Right lobe of liver (tissue), 6 donors: ENCODE data around the gene TEDC2. TPM values are rescaled to one million over a fixed set of nuclear protein-coding genes. Genes with fewer than 3 reads are reported as not detected.

Experiments used
- ATAC-seq, 4 donors: fragments of 200-7000 bp; cut with Tn5 transposase; one replicate each; pipeline ENCODE4 v1.9.1; 2020; ENCODE audit warnings: mild to moderate bottlenecking in 4 of 4, moderate library complexity in 4 of 4
- DNase-seq, 3 donors: peaks; one replicate each; pipeline ENCODE4 v3.0.0-alpha.2; 2020
- H3K27ac ChIP-seq, 3 donors: fragments of 200-600 bp; one replicate each; pipeline ENCODE4 v1.8.0; 2022
- H3K27me3 ChIP-seq, 2 donors: fragments of 200-600 bp; one replicate each; pipeline ENCODE4 v1.8.0; 2022
- H3K36me3 ChIP-seq, 4 donors: fragments of 200-600 bp; sonication (generic) in 1 of 4; one replicate each; pipeline versions ENCODE4 v1.5.1 to v1.8.0; 2017 to 2022; ENCODE audit warnings: control low read depth in 1 of 4
- H3K4me1 ChIP-seq, 4 donors: fragments of 200-600 bp; sonication (generic) in 1 of 4; one replicate each; pipeline versions ENCODE4 v1.5.1 to v1.8.0; 2017 to 2022; ENCODE audit warnings: control low read depth in 1 of 4
- H3K4me3 ChIP-seq, 3 donors: fragments of 200-600 bp; one replicate each; pipeline ENCODE4 v1.8.0; 2022
- H3K9me3 ChIP-seq, 4 donors: fragments of 200-600 bp; sonication (generic) in 1 of 4; one replicate each; pipeline versions ENCODE4 v1.5.1 to v1.8.0; 2017 to 2022; ENCODE audit warnings: control low read depth in 1 of 4
- CTCF ChIP-seq, 4 donors: fragments of 200-600 bp in 3 of 4; fragments of 450-650 bp in 1 of 4; IDR thresholded peaks; one replicate each; pipeline versions ENCODE4 v1.5.1 to v1.8.0; 2016 to 2022; ENCODE audit warnings: antibody characterized with exemption in 4 of 4, mild to moderate bottlenecking in 2 of 4
- POLR2A ChIP-seq: fragments of 450-650 bp; IDR thresholded peaks from one replicate; pipeline ENCODE4 v1.6.1; 2017; ENCODE audit warnings: antibody characterized with exemption, mild to moderate bottlenecking
- WGBS: methylation state at CpG from one replicate; pipeline ENCODE4 v1.1.6; 2018; ENCODE audit warnings: low coverage, low lambda C conversion rate; ENCODE audit not compliant: insufficient coverage; ENCODE audit errors: missing lambda C conversion rate; 5-methylcytosine and 5-hydroxymethylcytosine counted together
- intact Hi-C, 2 donors: fragments of 100-400 bp; cut with DNase I; formaldehyde crosslinking; loops; one replicate each; pipeline versions ENCODE4 v1.11.2 to v1.14.1; 2022
- long read RNA-seq: library from polyadenylated mRNA; unstranded; transcript quantifications from one replicate; pipeline ENCODE4 v2.0.0, GENCODE V29; 2019
- total RNA-seq, 6 experiments: library from RNA; depleted of rRNA in 2 of 6; stranded (reverse); fragments of >200 nt in 2 of 6; fragmentation: NEBNext Ultra II Directional in 3 of 6; extraction: Animal tissue kit (Norgen Biotek cat#: 25700) in 3 of 6; gene quantifications; one replicate each; pipeline versions ENCODE4 v1.1.0 to v1.2.4, GENCODE V29; 2016 to 2023
- donor health status: DM: no; HTN: yes; CAD: no.
- donor health status: DM: no; HTN: no; CAD: no.
- donor health status: DM: no; HTN: no; CAD: no.
- donor health status: DM: no; HTN: yes; CAD: no.
- donor health status: DM: no; HTN: yes; CAD: no.

TEDC2 gene
- 1 to 10 TPM in 3 of 6 experiments, under 1 TPM in 3; 0.35 to 2.8 (median 0.87) TPM for total RNA-seq
- long read RNA-seq: 0 reads

GRCh38 chr16:2459647-2460390 is at the start of gene TEDC2:
TSS of gene TEDC2 (plus strand) at chr16:2460109. CDS start at chr16:2460145, 36 bp downstream.
- Histone ChIP-seq H3K4me3 (peak within 1 kb of the TSS; percentile 38 to 58 (median 46)), H3K27me3 (no peaks in the 10 kb centered on the region), H3K9me3 (no peaks in the 10 kb centered on the region), H3K36me3 (no peaks in the 10 kb centered on the region), H3K27ac (no peak within 1 kb of the TSS), H3K4me1 (peaks cover 0 to 9% (median 0%) of the 10 kb centered on the region in 4 donors)
- 3% methylated on average over 14 of the region's 66 CpGs for WGBS
- DNase-seq (peak; percentile 97 to 98 (median 97)), ATAC-seq (peak; percentile 98 to 100 (median 99))
- TF ChIP-seq CTCF (IDR thresholded peaks at IDR 0.05): no peak
- TF ChIP-seq POLR2A: no peak
- intact Hi-C loops: no loop called here

- Histone ChIP-seq H3K9me3 (no peaks in the 10 kb centered on the region), H3K4me3 (no peak overlapping the region), H3K4me1 (no peaks in the 10 kb centered on the region), H3K27me3 (no peaks in the 10 kb centered on the region), H3K27ac (no peak overlapping the region), H3K36me3 (no peaks in the 10 kb centered on the region)
- intact Hi-C loops: no loop called here
- no peak for ATAC-seq
- TF ChIP-seq POLR2A (no peak), CTCF (IDR thresholded peaks at IDR 0.05) (no peak)
- 59% methylated on average over 2 of the region's 2 CpGs for WGBS
- no peak for DNase-seq
Measured at GRCh38 chr16:2415085-2415484, 44.8 kb upstream of the TEDC2 start.

GRCh38 chr16:2420035-2420434 is 39.9 kb upstream of the TEDC2 start:
- ATAC-seq (no peak), DNase-seq (no peak)
- Histone ChIP-seq H3K27ac (no peak overlapping the region), H3K36me3 (no peaks in the 10 kb centered on the region), H3K9me3 (no peaks in the 10 kb centered on the region), H3K27me3 (no peaks in the 10 kb centered on the region), H3K4me3 (no peak overlapping the region), H3K4me1 (no peaks in the 10 kb centered on the region)
- no peak for TF ChIP-seq POLR2A
- no peak for TF ChIP-seq CTCF (IDR thresholded peaks at IDR 0.05)
- intact Hi-C loops: no loop called here

GRCh38 chr16:2422123-2422867 is 37.6 kb upstream of the TEDC2 start:
- no peaks in the 10 kb centered on the region for H3K27me3 ChIP-seq
- no peak for ATAC-seq
- WGBS: 0% methylated on average over 1 of the region's 7 CpGs
- intact Hi-C loops: no loop called here
- no peaks in the 10 kb centered on the region for H3K4me1 ChIP-seq
- TF ChIP-seq CTCF (IDR thresholded peaks at IDR 0.05): no peak
- no peak for TF ChIP-seq POLR2A
- H3K4me3 ChIP-seq: no peak overlapping the region
- H3K9me3 ChIP-seq: no peaks in the 10 kb centered on the region
- H3K27ac ChIP-seq: no peak overlapping the region
- no peaks in the 10 kb centered on the region for H3K36me3 ChIP-seq
- no peak for DNase-seq
